ENCODE results near the gene BNC1. TPM values are rescaled to one million over a fixed set of nuclear protein-coding genes. Genes with fewer than 3 reads are reported as not detected.

The BNC1 gene
- 21.3 and 25.4 TPM in 2 replicates for total RNA-seq

GRCh38 chr15:83284559-83285283 lies at the start of gene BNC1:
BNC1 (minus strand) TSS chr15:83284664; CDS start chr15:83284628, 36 bp downstream.
- DNase-seq (ENCODE audit: low read depth) = no peak

GRCh38 chr15:83327041-83327440 lies 42.6 kb upstream of the BNC1 start:
- TF ChIP-seq CTCF (IDR thresholded peaks at IDR 0.05; ENCODE audit: insufficient read depth, low read length, poor library complexity, severe bottlenecking) = no peak
- H3K27me3 ChIP-seq (ENCODE audit: control insufficient read depth, insufficient read depth, low read length) = no peaks in the 10 kb centered on the region
- H3K4me3 ChIP-seq (ENCODE audit: low read depth, low read length) = no peak overlapping the region
- no peaks in the 10 kb centered on the region for H3K36me3 ChIP-seq (ENCODE audit: control insufficient read depth, insufficient read depth, low read length)
- no peak for DNase-seq (ENCODE audit: low read depth)

More at GRCh38 chr15:83284559-83285283, at the start of gene BNC1:
- no peaks in the 10 kb centered on the region for H3K27me3 ChIP-seq (ENCODE audit: control insufficient read depth, insufficient read depth, low read length)
- no peaks in the 10 kb centered on the region for H3K36me3 ChIP-seq (ENCODE audit: control insufficient read depth, insufficient read depth, low read length)
- peak within 1 kb of the TSS; percentile 91 for H3K4me3 ChIP-seq (ENCODE audit: low read depth, low read length)
- TF ChIP-seq CTCF (IDR thresholded peaks at IDR 0.05; ENCODE audit: insufficient read depth, low read length, poor library complexity, severe bottlenecking) = no peak

GRCh38 chr15:83324799-83325198 lies 40.3 kb upstream of the BNC1 start:
- Histone ChIP-seq H3K36me3 (ENCODE audit: control insufficient read depth, insufficient read depth, low read length) (no peaks in the 10 kb centered on the region), H3K27me3 (ENCODE audit: control insufficient read depth, insufficient read depth, low read length) (no peaks in the 10 kb centered on the region), H3K4me3 (ENCODE audit: low read depth, low read length) (no peak overlapping the region)
- TF ChIP-seq CTCF (IDR thresholded peaks at IDR 0.05; ENCODE audit: insufficient read depth, low read length, poor library complexity, severe bottlenecking) = no peak
- no peak for DNase-seq (ENCODE audit: low read depth)

GRCh38 chr15:83323296-83323711 lies 38.8 kb upstream of the BNC1 start:
- no peaks in the 10 kb centered on the region for H3K36me3 ChIP-seq (ENCODE audit: control insufficient read depth, insufficient read depth, low read length)
- DNase-seq (ENCODE audit: low read depth) = peak; percentile 100
- no peak overlapping the region for H3K4me3 ChIP-seq (ENCODE audit: low read depth, low read length)
- no peak for TF ChIP-seq CTCF (IDR thresholded peaks at IDR 0.05; ENCODE audit: insufficient read depth, low read length, poor library complexity, severe bottlenecking)
- no peaks in the 10 kb centered on the region for H3K27me3 ChIP-seq (ENCODE audit: control insufficient read depth, insufficient read depth, low read length)

- TF ChIP-seq CTCF (IDR thresholded peaks at IDR 0.05; ENCODE audit: insufficient read depth, low read length, poor library complexity, severe bottlenecking) = no peak
- DNase-seq (ENCODE audit: low read depth) = no peak
- no peak overlapping the region for H3K4me3 ChIP-seq (ENCODE audit: low read depth, low read length)
- H3K36me3 ChIP-seq (ENCODE audit: control insufficient read depth, insufficient read depth, low read length) = no peaks in the 10 kb centered on the region
- no peaks in the 10 kb centered on the region for H3K27me3 ChIP-seq (ENCODE audit: control insufficient read depth, insufficient read depth, low read length)
Measured at GRCh38 chr15:83322691-83323090, 38.2 kb upstream of the BNC1 start.

GRCh38 chr15:83322061-83322460 lies 37.6 kb upstream of the BNC1 start:
- Histone ChIP-seq H3K27me3 (ENCODE audit: control insufficient read depth, insufficient read depth, low read length) (no peaks in the 10 kb centered on the region), H3K4me3 (ENCODE audit: low read depth, low read length) (no peak overlapping the region), H3K36me3 (ENCODE audit: control insufficient read depth, insufficient read depth, low read length) (no peaks in the 10 kb centered on the region)
- no peak for DNase-seq (ENCODE audit: low read depth)
- no peak for TF ChIP-seq CTCF (IDR thresholded peaks at IDR 0.05; ENCODE audit: insufficient read depth, low read length, poor library complexity, severe bottlenecking)
